OCI-LY1 (cell line): ENCODE results near the gene MFSD2B.

Experiments
- H2AFZ ChIP-seq: fragments of 200-600 bp; sonication (generic), shearing (Covaris generic); 2 replicates; pipeline ENCODE4 v1.6.0; 2014; ENCODE audit warnings: antibody characterized with exemption, mild to moderate bottlenecking, low read length
- H3F3A ChIP-seq: fragments of 200-600 bp; sonication (generic), shearing (Covaris generic); 2 replicates; pipeline ENCODE4 v1.6.0; 2014; ENCODE audit warnings: mild to moderate bottlenecking, antibody characterized with exemption, low read length, moderate library complexity; ENCODE audit not compliant: insufficient read depth
- H3K27ac ChIP-seq: fragments of 200-600 bp; sonication (generic); 2 replicates; pipeline ENCODE4 v1.5.1; 2014; ENCODE audit warnings: low read length, mixed run types, mild to moderate bottlenecking, low read depth; ENCODE audit not compliant: poor library complexity, severe bottlenecking
- H3K27me3 ChIP-seq: fragments of 200-600 bp; sonication (generic); 2 replicates; pipeline ENCODE4 v1.6.0; 2014; ENCODE audit warnings: antibody characterized with exemption, mild to moderate bottlenecking, low read length, moderate library complexity; ENCODE audit not compliant: insufficient read depth
- H3K36me3 ChIP-seq: fragments of 200-600 bp; sonication (generic); 2 replicates; pipeline ENCODE4 v1.6.1; 2014; ENCODE audit warnings: mild to moderate bottlenecking, antibody characterized with exemption, low read length, moderate library complexity, mixed read lengths; ENCODE audit not compliant: insufficient read depth
- H3K4me1 ChIP-seq: fragments of 200-600 bp; sonication (generic); 2 replicates; pipeline ENCODE4 v1.5.1; 2014; ENCODE audit warnings: mild to moderate bottlenecking, low read length, moderate library complexity; ENCODE audit not compliant: insufficient read depth, severe bottlenecking
- H3K4me2 ChIP-seq: fragments of 200-600 bp; sonication (generic), shearing (Covaris generic); 2 replicates; pipeline ENCODE4 v1.6.1; 2014; ENCODE audit warnings: low read length
- H3K4me3 ChIP-seq: fragments of 200-600 bp; sonication (generic); 2 replicates; pipeline ENCODE4 v1.5.1; 2014; ENCODE audit warnings: low read length, low read depth, mild to moderate bottlenecking, mixed read lengths; ENCODE audit not compliant: poor library complexity, severe bottlenecking
- H3K79me2 ChIP-seq: fragments of 200-600 bp; shearing (Covaris generic); 2 replicates; pipeline ENCODE4 v1.6.1; 2016; ENCODE audit warnings: mixed run types, low read length, mixed read lengths; ENCODE audit not compliant: insufficient read depth
- H3K9ac ChIP-seq: fragments of 200-600 bp; sonication (generic), shearing (Covaris generic); 2 replicates; pipeline ENCODE4 v1.6.1; 2014; ENCODE audit warnings: mild to moderate bottlenecking, low read length, mixed read lengths
- H3K9me2 ChIP-seq: fragments of 200-600 bp; sonication (generic), shearing (Covaris generic); 2 replicates; pipeline ENCODE4 v1.6.1; 2014; ENCODE audit warnings: low read depth, mild to moderate bottlenecking, low read length, mixed read lengths
- H3K9me3 ChIP-seq: fragments of 200-600 bp; shearing (Covaris generic); 2 replicates; pipeline ENCODE4 v1.6.1; 2014; ENCODE audit warnings: low read length, mixed read lengths
- H4K20me1 ChIP-seq: fragments of 200-600 bp; sonication (generic), shearing (Covaris generic); 2 replicates; pipeline ENCODE4 v1.6.0; 2016; ENCODE audit warnings: mild to moderate bottlenecking, low read length; ENCODE audit not compliant: insufficient read depth
- EZH2 ChIP-seq: fragments of 200-600 bp; sonication (generic), shearing (Covaris generic); IDR thresholded peaks from 2 replicates; pipeline ENCODE4 v1.8.0; 2017; ENCODE audit warnings: borderline replicate concordance, mixed run types, mild to moderate bottlenecking, antibody characterized with exemption, low read length, moderate library complexity, mixed read lengths
- TF ChIP-seq, protein P1 (sequence below): fragments of 200-600 bp; sonication (generic), shearing (Covaris generic); IDR thresholded peaks from 2 replicates; pipeline ENCODE4 v1.5.1; 2017; ENCODE audit warnings: mild to moderate bottlenecking, antibody characterized with exemption, low read length, moderate library complexity, mixed read lengths

The MFSD2B gene

DNA sequence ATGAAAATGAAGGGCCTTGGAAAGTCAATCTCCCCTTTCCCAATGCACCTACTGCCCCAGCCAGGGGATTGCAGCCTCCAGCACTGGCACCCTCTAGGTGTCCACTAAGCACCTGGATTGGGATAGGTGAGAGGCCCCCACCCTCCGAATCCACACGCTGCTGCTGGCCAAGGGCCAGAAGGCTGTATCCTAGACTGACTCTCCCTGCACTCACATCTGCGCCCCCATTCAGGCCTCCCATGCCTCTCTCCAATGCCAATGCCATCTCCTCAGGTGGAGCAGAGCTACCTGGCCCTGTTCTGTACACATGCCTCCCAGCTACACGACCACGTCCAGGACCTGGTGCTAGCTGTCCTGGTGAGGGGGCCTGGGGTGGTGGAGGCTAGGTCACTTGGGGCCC is 9.8 kb downstream of the MFSD2B start:
- peaks cover 13% of the 10 kb centered on the region; the same call in 1 of the 2 replicates for H3K36me3 ChIP-seq
- no peak for TF ChIP-seq EZH2
- TF ChIP-seq, protein P1, sequence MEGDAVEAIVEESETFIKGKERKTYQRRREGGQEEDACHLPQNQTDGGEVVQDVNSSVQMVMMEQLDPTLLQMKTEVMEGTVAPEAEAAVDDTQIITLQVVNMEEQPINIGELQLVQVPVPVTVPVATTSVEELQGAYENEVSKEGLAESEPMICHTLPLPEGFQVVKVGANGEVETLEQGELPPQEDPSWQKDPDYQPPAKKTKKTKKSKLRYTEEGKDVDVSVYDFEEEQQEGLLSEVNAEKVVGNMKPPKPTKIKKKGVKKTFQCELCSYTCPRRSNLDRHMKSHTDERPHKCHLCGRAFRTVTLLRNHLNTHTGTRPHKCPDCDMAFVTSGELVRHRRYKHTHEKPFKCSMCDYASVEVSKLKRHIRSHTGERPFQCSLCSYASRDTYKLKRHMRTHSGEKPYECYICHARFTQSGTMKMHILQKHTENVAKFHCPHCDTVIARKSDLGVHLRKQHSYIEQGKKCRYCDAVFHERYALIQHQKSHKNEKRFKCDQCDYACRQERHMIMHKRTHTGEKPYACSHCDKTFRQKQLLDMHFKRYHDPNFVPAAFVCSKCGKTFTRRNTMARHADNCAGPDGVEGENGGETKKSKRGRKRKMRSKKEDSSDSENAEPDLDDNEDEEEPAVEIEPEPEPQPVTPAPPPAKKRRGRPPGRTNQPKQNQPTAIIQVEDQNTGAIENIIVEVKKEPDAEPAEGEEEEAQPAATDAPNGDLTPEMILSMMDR: no peak
- H3K27me3 ChIP-seq: no peaks in the 10 kb centered on the region
- no peak overlapping the region for H2AFZ ChIP-seq
- H3K9me2 ChIP-seq: no peaks in the 10 kb centered on the region
- H3K79me2 ChIP-seq: no peaks in the 10 kb centered on the region
- no peak overlapping the region for H3K4me2 ChIP-seq
- H3K9me3 ChIP-seq: no peaks in the 10 kb centered on the region
- no peaks in the 10 kb centered on the region for H3F3A ChIP-seq
- no peak overlapping the region for H3K4me3 ChIP-seq
- no peak overlapping the region for H3K9ac ChIP-seq
- no peaks in the 10 kb centered on the region for H4K20me1 ChIP-seq
- H3K4me1 ChIP-seq: no peaks in the 10 kb centered on the region
- no peak overlapping the region for H3K27ac ChIP-seq

DNA sequence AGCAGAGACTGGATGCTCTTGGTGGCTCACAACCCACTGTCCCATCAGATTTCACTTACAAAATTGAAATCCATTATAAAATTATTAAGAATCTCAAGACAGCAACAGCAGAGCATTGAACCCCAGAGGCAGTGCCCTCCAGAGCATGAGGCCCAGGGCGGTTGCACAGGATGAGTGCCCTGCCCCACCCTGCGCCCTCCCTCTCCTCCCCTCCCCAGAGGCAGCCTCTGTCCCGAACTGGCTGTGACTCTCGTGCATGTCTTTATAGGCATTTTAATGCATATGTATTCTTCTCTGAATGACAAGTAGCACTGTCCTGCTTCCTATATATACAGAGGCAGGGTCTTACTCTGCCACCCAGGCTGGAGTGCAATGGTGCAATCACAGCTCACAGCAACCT is 10.4 kb downstream of the MFSD2B start:
- Histone ChIP-seq H3K9me3 (no peaks in the 10 kb centered on the region), H4K20me1 (no peaks in the 10 kb centered on the region), H2AFZ (no peak overlapping the region), H3K27me3 (no peaks in the 10 kb centered on the region), H3K79me2 (no peaks in the 10 kb centered on the region), H3K36me3 (peaks cover 13% of the 10 kb centered on the region; the same call in 1 of the 2 replicates), H3K9ac (no peak overlapping the region), H3K4me1 (no peaks in the 10 kb centered on the region), H3F3A (no peaks in the 10 kb centered on the region), H3K9me2 (no peaks in the 10 kb centered on the region), H3K4me2 (no peak overlapping the region), H3K27ac (no peak overlapping the region), H3K4me3 (no peak overlapping the region)
- TF ChIP-seq EZH2: no peak
- TF ChIP-seq, protein P1: no peak

DNA sequence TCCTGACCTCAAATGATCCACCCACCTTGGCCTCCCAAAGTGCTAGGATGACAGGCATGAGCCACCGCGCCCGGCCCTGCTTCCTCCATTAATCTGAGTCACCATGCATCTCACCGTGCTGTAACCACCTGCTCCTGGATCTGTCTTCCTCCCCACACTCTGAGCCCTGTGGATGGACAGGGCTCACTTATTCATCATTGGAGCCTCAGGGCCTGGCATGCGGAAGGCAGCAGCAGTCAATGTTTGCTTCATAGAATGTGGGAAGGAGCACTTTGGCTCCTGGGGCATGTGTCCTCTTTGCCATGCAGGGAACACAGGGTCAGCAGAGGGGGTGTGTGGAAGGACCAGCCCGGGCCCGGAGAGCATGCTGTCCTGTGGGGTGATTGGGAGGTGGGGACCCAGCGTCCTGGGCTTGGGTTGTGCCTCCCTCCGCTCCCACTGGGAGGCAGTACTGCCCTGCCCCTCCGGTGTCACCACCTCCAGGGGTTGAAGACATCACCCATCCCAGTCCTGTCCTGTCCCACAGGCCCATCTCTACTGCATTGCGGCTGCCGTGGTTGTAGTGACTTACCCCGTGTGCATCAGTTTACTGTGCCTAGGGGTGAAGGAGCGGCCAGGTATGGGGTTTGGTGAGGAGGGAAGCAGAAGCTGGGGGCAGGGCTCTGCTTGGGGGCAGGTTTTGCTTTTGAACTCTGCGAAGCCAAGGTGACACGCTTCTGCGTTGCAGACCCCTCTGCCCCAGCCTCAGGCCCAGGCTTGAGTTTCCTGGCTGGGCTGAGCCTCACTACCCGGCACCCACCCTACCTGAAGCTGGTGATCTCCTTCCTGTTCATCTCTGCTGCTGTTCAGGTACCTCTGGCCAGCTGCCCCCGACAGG is 11.5 kb downstream of the MFSD2B start:
- Histone ChIP-seq H3K79me2 (no peaks in the 10 kb centered on the region), H3K9me3 (no peaks in the 10 kb centered on the region)
- TF ChIP-seq, protein P1: peak; percentile 48; the same call in 1 of the 2 replicates
- no peak for TF ChIP-seq EZH2

More for the DNA sequence above, 11.5 kb downstream of the MFSD2B start:
- Histone ChIP-seq H3K4me1 (no peaks in the 10 kb centered on the region), H4K20me1 (no peaks in the 10 kb centered on the region), H3K4me3 (no peak overlapping the region), H2AFZ (no peak overlapping the region), H3K9ac (no peak overlapping the region), H3K27ac (no peak overlapping the region), H3K36me3 (peaks cover 16% of the 10 kb centered on the region; the same call in 1 of the 2 replicates), H3K9me2 (no peaks in the 10 kb centered on the region), H3F3A (no peaks in the 10 kb centered on the region), H3K4me2 (no peak overlapping the region), H3K27me3 (no peaks in the 10 kb centered on the region)
